ENCODE data around the gene ODAD4.
A peak's percentile ranks its signal among the peaks of the same experiment; 100 is the strongest.

ODAD4 gene

DNA sequence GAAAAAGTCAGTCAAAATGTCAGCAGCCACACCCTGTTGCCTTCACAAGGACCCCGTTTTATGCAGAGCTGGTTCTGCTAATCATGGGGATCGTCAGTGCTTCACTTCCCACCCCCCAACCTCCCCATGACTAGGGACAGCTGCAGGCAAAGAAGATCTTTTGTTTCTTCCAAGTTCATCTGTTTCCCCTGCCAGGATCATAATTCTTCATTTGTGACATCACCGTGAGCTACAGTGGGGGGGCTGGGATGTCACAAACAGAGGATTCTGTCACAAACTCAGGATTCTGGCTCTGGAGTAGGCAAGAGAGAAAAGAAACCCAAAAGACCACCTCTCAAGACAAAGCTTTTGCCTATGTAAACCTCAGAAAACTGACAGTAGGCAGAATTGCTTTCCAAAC lies 62.2 kb downstream of the ODAD4 start:
- no peak for ATAC-seq
- TF ChIP-seq, protein P1, sequence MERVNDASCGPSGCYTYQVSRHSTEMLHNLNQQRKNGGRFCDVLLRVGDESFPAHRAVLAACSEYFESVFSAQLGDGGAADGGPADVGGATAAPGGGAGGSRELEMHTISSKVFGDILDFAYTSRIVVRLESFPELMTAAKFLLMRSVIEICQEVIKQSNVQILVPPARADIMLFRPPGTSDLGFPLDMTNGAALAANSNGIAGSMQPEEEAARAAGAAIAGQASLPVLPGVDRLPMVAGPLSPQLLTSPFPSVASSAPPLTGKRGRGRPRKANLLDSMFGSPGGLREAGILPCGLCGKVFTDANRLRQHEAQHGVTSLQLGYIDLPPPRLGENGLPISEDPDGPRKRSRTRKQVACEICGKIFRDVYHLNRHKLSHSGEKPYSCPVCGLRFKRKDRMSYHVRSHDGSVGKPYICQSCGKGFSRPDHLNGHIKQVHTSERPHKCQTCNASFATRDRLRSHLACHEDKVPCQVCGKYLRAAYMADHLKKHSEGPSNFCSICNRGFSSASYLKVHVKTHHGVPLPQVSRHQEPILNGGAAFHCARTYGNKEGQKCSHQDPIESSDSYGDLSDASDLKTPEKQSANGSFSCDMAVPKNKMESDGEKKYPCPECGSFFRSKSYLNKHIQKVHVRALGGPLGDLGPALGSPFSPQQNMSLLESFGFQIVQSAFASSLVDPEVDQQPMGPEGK (CRISPR knock-in tag; IDR thresholded peaks at IDR 0.05; ENCODE audit: borderline replicate concordance): peak; percentile 11; the same call in 1 of the 2 replicates
- no peak for TF ChIP-seq TOX (CRISPR knock-in tag; IDR thresholded peaks at IDR 0.05; ENCODE audit: borderline replicate concordance)

DNA sequence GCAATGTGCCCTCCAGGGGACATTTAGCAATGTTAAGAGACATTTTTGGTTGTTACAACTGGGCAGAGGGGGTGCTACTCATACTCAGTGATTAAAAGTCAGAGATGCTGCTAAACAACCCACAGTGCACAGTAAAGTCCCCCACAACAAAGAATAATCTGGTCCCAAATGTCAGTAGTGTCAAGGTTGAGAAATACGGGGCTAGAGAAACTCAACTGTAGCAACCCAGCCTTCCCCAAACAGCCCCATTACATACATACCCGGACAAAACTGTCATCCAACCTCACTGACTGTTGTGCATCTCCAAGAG lies 66.4 kb downstream of the ODAD4 start:
- ATAC-seq: no peak
- TF ChIP-seq ZNF70 (CRISPR knock-in tag; IDR thresholded peaks at IDR 0.05): no peak
- TF ChIP-seq, protein P2, sequence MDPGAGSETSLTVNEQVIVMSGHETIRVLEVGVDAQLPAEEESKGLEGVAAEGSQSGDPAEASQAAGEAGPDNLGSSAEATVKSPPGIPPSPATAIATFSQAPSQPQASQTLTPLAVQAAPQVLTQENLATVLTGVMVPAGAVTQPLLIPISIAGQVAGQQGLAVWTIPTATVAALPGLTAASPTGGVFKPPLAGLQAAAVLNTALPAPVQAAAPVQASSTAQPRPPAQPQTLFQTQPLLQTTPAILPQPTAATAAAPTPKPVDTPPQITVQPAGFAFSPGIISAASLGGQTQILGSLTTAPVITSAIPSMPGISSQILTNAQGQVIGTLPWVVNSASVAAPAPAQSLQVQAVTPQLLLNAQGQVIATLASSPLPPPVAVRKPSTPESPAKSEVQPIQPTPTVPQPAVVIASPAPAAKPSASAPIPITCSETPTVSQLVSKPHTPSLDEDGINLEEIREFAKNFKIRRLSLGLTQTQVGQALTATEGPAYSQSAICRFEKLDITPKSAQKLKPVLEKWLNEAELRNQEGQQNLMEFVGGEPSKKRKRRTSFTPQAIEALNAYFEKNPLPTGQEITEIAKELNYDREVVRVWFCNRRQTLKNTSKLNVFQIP (CRISPR knock-in tag; IDR thresholded peaks at IDR 0.05; ENCODE audit: borderline replicate concordance, low read depth): no peak

DNA sequence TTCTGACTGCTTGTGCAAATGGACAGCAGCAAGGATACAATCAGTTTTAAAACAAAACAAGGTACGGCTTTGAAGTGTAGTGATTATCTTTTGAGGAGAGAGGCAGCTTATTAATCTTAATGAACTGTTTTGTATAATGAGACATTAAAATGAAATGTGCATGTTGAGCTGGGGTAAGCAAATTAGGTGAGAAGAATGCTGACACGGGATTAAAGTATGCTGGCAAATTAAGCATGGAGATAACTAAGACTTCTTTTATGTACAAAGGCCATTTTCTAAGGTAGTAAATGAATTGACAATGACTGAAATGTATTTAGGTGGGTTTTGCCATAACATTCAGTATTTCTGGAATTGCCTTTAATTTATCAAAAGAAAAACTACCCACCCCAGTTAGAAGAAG lies 68.1 kb downstream of the ODAD4 start:
- no peak for TF ChIP-seq GLIS3 (CRISPR knock-in tag; IDR thresholded peaks at IDR 0.05)
- TF ChIP-seq, protein P3, sequence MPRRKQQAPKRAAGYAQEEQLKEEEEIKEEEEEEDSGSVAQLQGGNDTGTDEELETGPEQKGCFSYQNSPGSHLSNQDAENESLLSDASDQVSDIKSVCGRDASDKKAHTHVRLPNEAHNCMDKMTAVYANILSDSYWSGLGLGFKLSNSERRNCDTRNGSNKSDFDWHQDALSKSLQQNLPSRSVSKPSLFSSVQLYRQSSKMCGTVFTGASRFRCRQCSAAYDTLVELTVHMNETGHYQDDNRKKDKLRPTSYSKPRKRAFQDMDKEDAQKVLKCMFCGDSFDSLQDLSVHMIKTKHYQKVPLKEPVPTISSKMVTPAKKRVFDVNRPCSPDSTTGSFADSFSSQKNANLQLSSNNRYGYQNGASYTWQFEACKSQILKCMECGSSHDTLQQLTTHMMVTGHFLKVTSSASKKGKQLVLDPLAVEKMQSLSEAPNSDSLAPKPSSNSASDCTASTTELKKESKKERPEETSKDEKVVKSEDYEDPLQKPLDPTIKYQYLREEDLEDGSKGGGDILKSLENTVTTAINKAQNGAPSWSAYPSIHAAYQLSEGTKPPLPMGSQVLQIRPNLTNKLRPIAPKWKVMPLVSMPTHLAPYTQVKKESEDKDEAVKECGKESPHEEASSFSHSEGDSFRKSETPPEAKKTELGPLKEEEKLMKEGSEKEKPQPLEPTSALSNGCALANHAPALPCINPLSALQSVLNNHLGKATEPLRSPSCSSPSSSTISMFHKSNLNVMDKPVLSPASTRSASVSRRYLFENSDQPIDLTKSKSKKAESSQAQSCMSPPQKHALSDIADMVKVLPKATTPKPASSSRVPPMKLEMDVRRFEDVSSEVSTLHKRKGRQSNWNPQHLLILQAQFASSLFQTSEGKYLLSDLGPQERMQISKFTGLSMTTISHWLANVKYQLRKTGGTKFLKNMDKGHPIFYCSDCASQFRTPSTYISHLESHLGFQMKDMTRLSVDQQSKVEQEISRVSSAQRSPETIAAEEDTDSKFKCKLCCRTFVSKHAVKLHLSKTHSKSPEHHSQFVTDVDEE (CRISPR knock-in tag; IDR thresholded peaks at IDR 0.05): no peak
- TF ChIP-seq, protein P2 (CRISPR knock-in tag; IDR thresholded peaks at IDR 0.05; ENCODE audit: borderline replicate concordance, low read depth): no peak
- TF ChIP-seq, protein P4, sequence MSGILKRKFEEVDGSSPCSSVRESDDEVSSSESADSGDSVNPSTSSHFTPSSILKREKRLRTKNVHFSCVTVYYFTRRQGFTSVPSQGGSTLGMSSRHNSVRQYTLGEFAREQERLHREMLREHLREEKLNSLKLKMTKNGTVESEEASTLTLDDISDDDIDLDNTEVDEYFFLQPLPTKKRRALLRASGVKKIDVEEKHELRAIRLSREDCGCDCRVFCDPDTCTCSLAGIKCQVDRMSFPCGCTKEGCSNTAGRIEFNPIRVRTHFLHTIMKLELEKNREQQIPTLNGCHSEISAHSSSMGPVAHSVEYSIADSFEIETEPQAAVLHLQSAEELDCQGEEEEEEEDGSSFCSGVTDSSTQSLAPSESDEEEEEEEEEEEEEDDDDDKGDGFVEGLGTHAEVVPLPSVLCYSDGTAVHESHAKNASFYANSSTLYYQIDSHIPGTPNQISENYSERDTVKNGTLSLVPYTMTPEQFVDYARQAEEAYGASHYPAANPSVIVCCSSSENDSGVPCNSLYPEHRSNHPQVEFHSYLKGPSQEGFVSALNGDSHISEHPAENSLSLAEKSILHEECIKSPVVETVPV (CRISPR knock-in tag; IDR thresholded peaks at IDR 0.05): no peak
- no peak for TF ChIP-seq PPARA (CRISPR knock-in tag; IDR thresholded peaks at IDR 0.05; ENCODE audit: borderline replicate concordance)
- TF ChIP-seq ARNTL (CRISPR knock-in tag; IDR thresholded peaks at IDR 0.05; ENCODE audit: borderline replicate concordance, low read depth): no peak
- no peak for TF ChIP-seq ZNF8 (CRISPR knock-in tag; IDR thresholded peaks at IDR 0.05)
- TF ChIP-seq ESRRG (CRISPR knock-in tag; IDR thresholded peaks at IDR 0.05): no peak
- TF ChIP-seq, protein P1 (CRISPR knock-in tag; IDR thresholded peaks at IDR 0.05; ENCODE audit: borderline replicate concordance): no peak
- no peak for TF ChIP-seq OSR1 (CRISPR knock-in tag; IDR thresholded peaks at IDR 0.05)
- no peak for TF ChIP-seq TCF4 (CRISPR knock-in tag; IDR thresholded peaks at IDR 0.05; ENCODE audit: borderline replicate concordance)
- no peak for TF ChIP-seq CSDC2 (CRISPR knock-in tag; IDR thresholded peaks at IDR 0.05)
- no peak for TF ChIP-seq BACH2 (CRISPR knock-in tag; IDR thresholded peaks at IDR 0.05; ENCODE audit: borderline replicate concordance)
- TF ChIP-seq ZC3H10 (CRISPR knock-in tag; IDR thresholded peaks at IDR 0.05): no peak
- no peak for TF ChIP-seq TOX (CRISPR knock-in tag; IDR thresholded peaks at IDR 0.05; ENCODE audit: borderline replicate concordance)
- TF ChIP-seq SNAI2 (CRISPR knock-in tag; IDR thresholded peaks at IDR 0.05): no peak
- TF ChIP-seq ZFP30 (CRISPR knock-in tag; IDR thresholded peaks at IDR 0.05): no peak
- TF ChIP-seq ISL1 (CRISPR knock-in tag; IDR thresholded peaks at IDR 0.05): no peak
- no peak for TF ChIP-seq ZNF70 (CRISPR knock-in tag; IDR thresholded peaks at IDR 0.05)
- TF ChIP-seq, protein P5, sequence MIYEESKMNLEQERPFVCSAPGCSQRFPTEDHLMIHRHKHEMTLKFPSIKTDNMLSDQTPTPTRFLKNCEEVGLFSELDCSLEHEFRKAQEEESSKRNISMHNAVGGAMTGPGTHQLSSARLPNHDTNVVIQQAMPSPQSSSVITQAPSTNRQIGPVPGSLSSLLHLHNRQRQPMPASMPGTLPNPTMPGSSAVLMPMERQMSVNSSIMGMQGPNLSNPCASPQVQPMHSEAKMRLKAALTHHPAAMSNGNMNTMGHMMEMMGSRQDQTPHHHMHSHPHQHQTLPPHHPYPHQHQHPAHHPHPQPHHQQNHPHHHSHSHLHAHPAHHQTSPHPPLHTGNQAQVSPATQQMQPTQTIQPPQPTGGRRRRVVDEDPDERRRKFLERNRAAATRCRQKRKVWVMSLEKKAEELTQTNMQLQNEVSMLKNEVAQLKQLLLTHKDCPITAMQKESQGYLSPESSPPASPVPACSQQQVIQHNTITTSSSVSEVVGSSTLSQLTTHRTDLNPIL (CRISPR knock-in tag; IDR thresholded peaks at IDR 0.05; ENCODE audit: low read depth): no peak
- no peak for ATAC-seq
